HepG2 (cell line): ENCODE data around the gene MNT. TPM values are rescaled to one million over a fixed set of nuclear protein-coding genes. Genes with fewer than 3 reads are reported as not detected.

Experiments
- ETV5 ChIP-seq: IDR thresholded peaks from 2 replicates; pipeline ENCODE4 v1.6.1; 2018; ENCODE audit warnings: missing biosample characterization, missing genetic modification reagents, inconsistent platforms, borderline replicate concordance
- NR2F2 ChIP-seq: IDR thresholded peaks from 2 replicates; pipeline ENCODE4 v1.6.1; 2012; ENCODE audit warnings: low read depth, inconsistent platforms, borderline replicate concordance
- RARA ChIP-seq: IDR thresholded peaks from 2 replicates; pipeline ENCODE4 v1.6.1; 2016; ENCODE audit warnings: missing genetic modification reagents, missing compliant biosample characterization
- RXRB ChIP-seq: IDR thresholded peaks from 2 replicates; pipeline ENCODE4 v1.6.1; 2016; ENCODE audit warnings: borderline replicate concordance, missing genetic modification reagents, missing compliant biosample characterization
- SMAD3 ChIP-seq: sonication (generic); formaldehyde crosslinking; IDR thresholded peaks from 2 replicates; pipeline ENCODE4 v1.4.0; 2020; ENCODE audit warnings: missing genetic modification reagents
- SMYD3 ChIP-seq: sonication (generic); formaldehyde crosslinking; IDR thresholded peaks from 2 replicates; pipeline ENCODE4 v1.8.1; 2023; ENCODE audit warnings: mild to moderate bottlenecking, missing genetic modification reagents
- SNRNP70 ChIP-seq: fragments of 200-400 bp; formaldehyde crosslinking; IDR thresholded peaks from 2 replicates; pipeline ENCODE4 v1.6.1; 2017; ENCODE audit warnings: mild to moderate bottlenecking, low read depth, low read length, moderate library complexity
- SYNCRIP ChIP-seq: fragments of 200-400 bp; formaldehyde crosslinking; IDR thresholded peaks from 2 replicates; pipeline ENCODE4 v1.6.1; 2018; ENCODE audit warnings: mild to moderate bottlenecking, low read depth, low read length; ENCODE audit not compliant: insufficient read depth
- ZFP36L1 ChIP-seq: sonication (generic); formaldehyde crosslinking; IDR thresholded peaks from 2 replicates; pipeline ENCODE4 v1.8.0; 2022; ENCODE audit warnings: mild to moderate bottlenecking, missing genetic modification reagents, moderate library complexity
- ZNF550 ChIP-seq: sonication (generic); formaldehyde crosslinking; IDR thresholded peaks from 2 replicates; pipeline ENCODE4 v1.4.0; 2020; ENCODE audit warnings: mild to moderate bottlenecking, missing genetic modification reagents, borderline replicate concordance
- ZNF724P ChIP-seq: sonication (generic); formaldehyde crosslinking; IDR thresholded peaks from 2 replicates; pipeline ENCODE4 v1.8.0; 2022; ENCODE audit warnings: missing genetic modification reagents, borderline replicate concordance
- ZSCAN30 ChIP-seq: sonication (generic); formaldehyde crosslinking; IDR thresholded peaks from 2 replicates; pipeline ENCODE4 v1.5.0; 2020; ENCODE audit warnings: mild to moderate bottlenecking, missing genetic modification reagents
- polyA plus RNA-seq, 8 experiments: library from polyadenylated mRNA; depleted of rRNA in 3 of 8; stranded (reverse) in 7 of 8; unstranded in 1 of 8; fragments of >200 nt; fragmentation: Illumina TruSeq in 4 of 8; extraction: Trizol in 4 of 8; gene quantifications; 2 replicates each; pipeline versions ENCODE4 v1.2.1 to v1.2.3, GENCODE V29; 2011 to 2016; ENCODE audit warnings: low read depth in 4 of 8, missing spikeins in 1 of 8, mixed read lengths in 1 of 8; ENCODE audit not compliant: insufficient read depth in 1 of 8
- total RNA-seq, 5 experiments: library from RNA; depleted of rRNA; stranded (reverse); fragments of >200 nt; fragmentation: Illumina TruSeq; extraction: Trizol; gene quantifications; 2 replicates each; pipeline ENCODE4 v1.2.3, GENCODE V29; 2016; ENCODE audit warnings: low read depth in 1 of 5
- TF ChIP-seq, protein P1 (sequence below): sonication (generic); formaldehyde crosslinking; IDR thresholded peaks from 2 replicates; pipeline ENCODE4 v1.5.0; 2020; ENCODE audit warnings: missing genetic modification reagents
- TF ChIP-seq, protein P2 (sequence below): IDR thresholded peaks from 2 replicates; pipeline ENCODE4 v1.6.1; 2018; ENCODE audit warnings: missing genetic modification reagents, mild to moderate bottlenecking, missing compliant biosample characterization

MNT gene
- total and polyA plus RNA-seq, 2 of the 13 experiments (the other 11 are each of a cell fraction or from before 2014, with no cell fraction given): 2.1 to 3.5 TPM

- TF ChIP-seq SMAD3 (CRISPR knock-in tag): no peak
- no peak for TF ChIP-seq ZNF550 (CRISPR knock-in tag)
- TF ChIP-seq RXRB (CRISPR knock-in tag): no peak
- no peak for TF ChIP-seq ETV5 (CRISPR knock-in tag)
- TF ChIP-seq NR2F2: no peak
- TF ChIP-seq, protein P1, sequence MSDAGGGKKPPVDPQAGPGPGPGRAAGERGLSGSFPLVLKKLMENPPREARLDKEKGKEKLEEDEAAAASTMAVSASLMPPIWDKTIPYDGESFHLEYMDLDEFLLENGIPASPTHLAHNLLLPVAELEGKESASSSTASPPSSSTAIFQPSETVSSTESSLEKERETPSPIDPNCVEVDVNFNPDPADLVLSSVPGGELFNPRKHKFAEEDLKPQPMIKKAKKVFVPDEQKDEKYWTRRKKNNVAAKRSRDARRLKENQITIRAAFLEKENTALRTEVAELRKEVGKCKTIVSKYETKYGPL (CRISPR knock-in tag): no peak
- no peak for TF ChIP-seq RARA (CRISPR knock-in tag)
- no peak for TF ChIP-seq ZSCAN30 (CRISPR knock-in tag)
- no peak for TF ChIP-seq SYNCRIP
- no peak for TF ChIP-seq SMYD3 (CRISPR knock-in tag)
- TF ChIP-seq, protein P2, sequence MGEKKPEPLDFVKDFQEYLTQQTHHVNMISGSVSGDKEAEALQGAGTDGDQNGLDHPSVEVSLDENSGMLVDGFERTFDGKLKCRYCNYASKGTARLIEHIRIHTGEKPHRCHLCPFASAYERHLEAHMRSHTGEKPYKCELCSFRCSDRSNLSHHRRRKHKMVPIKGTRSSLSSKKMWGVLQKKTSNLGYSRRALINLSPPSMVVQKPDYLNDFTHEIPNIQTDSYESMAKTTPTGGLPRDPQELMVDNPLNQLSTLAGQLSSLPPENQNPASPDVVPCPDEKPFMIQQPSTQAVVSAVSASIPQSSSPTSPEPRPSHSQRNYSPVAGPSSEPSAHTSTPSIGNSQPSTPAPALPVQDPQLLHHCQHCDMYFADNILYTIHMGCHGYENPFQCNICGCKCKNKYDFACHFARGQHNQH (CRISPR knock-in tag): no peak
- TF ChIP-seq ZNF724P: no peak
- TF ChIP-seq SNRNP70: no peak
- no peak for TF ChIP-seq ZFP36L1 (CRISPR knock-in tag)
Observed at GRCh38 chr17:2370211-2370589, 30.7 kb downstream of the MNT start (continued).
